ENCODE results near the gene IRX3.

IRX3 gene

GRCh38 chr16:54290833-54291655 lies 4.5 kb upstream of the IRX3 start:
- no peak for DNase-seq

- peak in 8 of 51 donors; percentile 3 to 21 (median 14) for DNase-seq
Measured at GRCh38 chr16:54289945-54290832, 3.6 kb upstream of the IRX3 start.

- DNase-seq: no peak
Measured at GRCh38 chr16:54289242-54289944, 2.8 kb upstream of the IRX3 start.

- no peak for DNase-seq
Measured at GRCh38 chr16:54288835-54289241, 2.3 kb upstream of the IRX3 start.

- DNase-seq: no peak
Measured at GRCh38 chr16:54288030-54288834, 1.6 kb upstream of the IRX3 start.

- peak in 1 of 51 donors; percentile 12 for DNase-seq
Measured at GRCh38 chr16:54287131-54288029, 793 bp upstream of the IRX3 start.

GRCh38 chr16:54286090-54286365 lies 559 bp downstream of the IRX3 start:
- DNase-seq: peak in 22 of 51 donors; percentile 10 to 78 (median 60)

GRCh38 chr16:54285414-54286089 lies 1.0 kb downstream of the IRX3 start:
- DNase-seq: peak in 4 of 51 donors; percentile 5 to 23 (median 12)

GRCh38 chr16:54284931-54285413 lies 1.6 kb downstream of the IRX3 start:
- DNase-seq: no peak

- DNase-seq: no peak
Measured at GRCh38 chr16:54284319-54284930, 2.2 kb downstream of the IRX3 start.

- no peak for DNase-seq
Measured at GRCh38 chr16:54283725-54284318, 2.8 kb downstream of the IRX3 start.

- no peak for DNase-seq
Measured at GRCh38 chr16:54282928-54283724, 3.5 kb downstream of the IRX3 start.

GRCh38 chr16:54282202-54282927 lies 4.2 kb downstream of the IRX3 start:
- DNase-seq: peak in 16 of 51 donors; percentile 9 to 51 (median 20)

- DNase-seq: no peak
Measured at GRCh38 chr16:54281535-54282201, 4.9 kb downstream of the IRX3 start.

- no peak for DNase-seq
Measured at GRCh38 chr16:54280751-54281150, 5.8 kb downstream of the IRX3 start.
